ENCODE results near the gene TOMM20L.

- TF ChIP-seq CTCF (IDR thresholded peaks at IDR 0.05; ENCODE audit: low read length) (no peak), EZH2 (IDR thresholded peaks at IDR 0.05; ENCODE audit: borderline replicate concordance, low read length) (no peak)
Observed at GRCh38 chr14:58368956-58369355, 26.8 kb upstream of the TOMM20L start.

Data from OCI-LY1 (cell line).